Measurements from ENCODE around the gene IPO8.
"Not testable (repeated sequence)": the region's sequence is repeated elsewhere in the genome, so short reads cannot be mapped to it uniquely, and the experiment has no call there.

IPO8 gene

GRCh38 chr12:30604302-30604701 is 91.4 kb downstream of the IPO8 start:
- H3K4me3 Mint-ChIP-seq, H3K36me3 Mint-ChIP-seq, DNase-seq, H3K4me1 Mint-ChIP-seq, CTCF ChIA-PET, H3K27me3 Mint-ChIP-seq, H3K27ac Mint-ChIP-seq: not testable (repeated sequence)
- H3K9me3 Mint-ChIP-seq, result peaks cover 14% of the 10 kb centered on the region

- H3K36me3 Mint-ChIP-seq, result no peaks in the 10 kb centered on the region
- H3K27me3 Mint-ChIP-seq, result no peaks in the 10 kb centered on the region
- DNase-seq, result no peak
- H3K4me3 Mint-ChIP-seq, result no peak overlapping the region
- CTCF ChIA-PET, result no interaction called here
- H3K9me3 Mint-ChIP-seq, result peaks cover 11% of the 10 kb centered on the region
- H3K27ac Mint-ChIP-seq, result no peak overlapping the region
- no peaks in the 10 kb centered on the region for H3K4me1 Mint-ChIP-seq
Measured at GRCh38 chr12:30603129-30603528, 92.5 kb downstream of the IPO8 start.

- H3K9me3 Mint-ChIP-seq, result peaks cover 11% of the 10 kb centered on the region
- H3K27me3 Mint-ChIP-seq, result no peaks in the 10 kb centered on the region
- H3K4me1 Mint-ChIP-seq, result no peaks in the 10 kb centered on the region
- CTCF ChIA-PET, result no interaction called here
- H3K27ac Mint-ChIP-seq, result no peak overlapping the region
- H3K36me3 Mint-ChIP-seq, result no peaks in the 10 kb centered on the region
- no peak overlapping the region for H3K4me3 Mint-ChIP-seq
- no peak for DNase-seq
Measured at GRCh38 chr12:30602678-30603077, 93.0 kb downstream of the IPO8 start.

GRCh38 chr12:30599608-30600007 is 96.1 kb downstream of the IPO8 start:
- no peak overlapping the region for H3K4me3 Mint-ChIP-seq
- peaks cover 10% of the 10 kb centered on the region for H3K9me3 Mint-ChIP-seq
- CTCF ChIA-PET, result no interaction called here
- DNase-seq, result no peak
- no peaks in the 10 kb centered on the region for H3K36me3 Mint-ChIP-seq
- no peaks in the 10 kb centered on the region for H3K4me1 Mint-ChIP-seq
- H3K27me3 Mint-ChIP-seq, result no peaks in the 10 kb centered on the region
- H3K27ac Mint-ChIP-seq, result no peak overlapping the region

- H3K4me3 Mint-ChIP-seq, result no peak overlapping the region
- no peaks in the 10 kb centered on the region for H3K4me1 Mint-ChIP-seq
- H3K27me3 Mint-ChIP-seq, result no peaks in the 10 kb centered on the region
- no peak for DNase-seq
- CTCF ChIA-PET, result no interaction called here
- H3K27ac Mint-ChIP-seq, result no peak overlapping the region
- no peaks in the 10 kb centered on the region for H3K36me3 Mint-ChIP-seq
- peaks cover 10% of the 10 kb centered on the region for H3K9me3 Mint-ChIP-seq
Measured at GRCh38 chr12:30598889-30599288, 96.8 kb downstream of the IPO8 start.

DNA sequence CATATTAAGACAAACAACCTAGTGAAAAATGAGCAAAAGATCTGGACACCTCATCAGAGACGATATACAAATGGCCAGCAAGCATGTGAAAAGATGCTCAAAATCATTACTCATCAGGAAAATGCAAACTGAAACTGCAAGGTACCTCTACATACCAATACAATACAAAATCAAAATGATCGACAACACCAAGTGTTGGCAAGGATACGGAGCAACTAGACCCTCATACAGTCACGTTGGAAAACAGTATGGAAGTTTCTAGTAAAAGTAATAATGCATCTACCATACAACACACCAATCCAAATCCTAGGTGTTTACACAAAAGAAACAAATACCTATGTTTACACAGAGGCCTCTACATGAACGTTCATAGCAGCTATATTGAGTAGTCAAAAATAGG is 99.9 kb downstream of the IPO8 start:
- Mint-ChIP-seq H3K9me3 (no peaks in the 10 kb centered on the region), H3K27ac (no peak overlapping the region), H3K4me1 (no peaks in the 10 kb centered on the region), H3K36me3 (no peaks in the 10 kb centered on the region), H3K4me3 (no peak overlapping the region), H3K27me3 (no peaks in the 10 kb centered on the region)
- CTCF ChIA-PET, result no interaction called here
- no peak for DNase-seq

DNA sequence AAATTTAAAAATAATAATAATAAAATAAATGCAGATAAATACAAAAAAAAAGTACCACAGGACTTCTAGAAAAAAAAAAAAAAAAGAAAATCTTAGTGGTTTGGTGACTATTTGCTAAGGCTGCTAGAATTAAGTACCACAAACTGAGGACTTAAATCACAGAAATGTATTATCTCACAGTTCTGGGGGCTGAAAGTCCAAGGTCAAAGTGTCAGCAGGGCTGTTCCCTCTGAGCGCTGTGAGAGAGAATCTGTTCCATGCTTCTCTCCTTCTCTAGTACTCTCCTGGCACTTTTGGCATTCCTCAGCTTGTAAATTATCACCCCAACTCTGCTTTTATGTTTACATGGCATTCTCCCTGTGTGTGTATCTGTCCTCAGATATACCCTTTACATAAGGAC is 101.2 kb downstream of the IPO8 start:
- DNase-seq, result no peak
- Mint-ChIP-seq H3K36me3 (no peaks in the 10 kb centered on the region), H3K9me3 (no peaks in the 10 kb centered on the region), H3K4me1 (no peaks in the 10 kb centered on the region), H3K27ac (no peak overlapping the region), H3K4me3 (no peak overlapping the region), H3K27me3 (no peaks in the 10 kb centered on the region)
- CTCF ChIA-PET, result no interaction called here

GRCh38 chr12:30588572-30588971 is 107.1 kb downstream of the IPO8 start:
- H3K27ac Mint-ChIP-seq, CTCF ChIA-PET, H3K36me3 Mint-ChIP-seq, H3K27me3 Mint-ChIP-seq, H3K9me3 Mint-ChIP-seq, H3K4me1 Mint-ChIP-seq, DNase-seq, H3K4me3 Mint-ChIP-seq: not testable (repeated sequence)

- no peak overlapping the region for H3K4me3 Mint-ChIP-seq
- no peaks in the 10 kb centered on the region for H3K9me3 Mint-ChIP-seq
- no peaks in the 10 kb centered on the region for H3K4me1 Mint-ChIP-seq
- CTCF ChIA-PET, result no interaction called here
- H3K36me3 Mint-ChIP-seq, result no peaks in the 10 kb centered on the region
- H3K27me3 Mint-ChIP-seq, result no peaks in the 10 kb centered on the region
- H3K27ac Mint-ChIP-seq, result no peak overlapping the region
- DNase-seq, result no peak
Measured at GRCh38 chr12:30587782-30588181, 107.9 kb downstream of the IPO8 start.

DNA sequence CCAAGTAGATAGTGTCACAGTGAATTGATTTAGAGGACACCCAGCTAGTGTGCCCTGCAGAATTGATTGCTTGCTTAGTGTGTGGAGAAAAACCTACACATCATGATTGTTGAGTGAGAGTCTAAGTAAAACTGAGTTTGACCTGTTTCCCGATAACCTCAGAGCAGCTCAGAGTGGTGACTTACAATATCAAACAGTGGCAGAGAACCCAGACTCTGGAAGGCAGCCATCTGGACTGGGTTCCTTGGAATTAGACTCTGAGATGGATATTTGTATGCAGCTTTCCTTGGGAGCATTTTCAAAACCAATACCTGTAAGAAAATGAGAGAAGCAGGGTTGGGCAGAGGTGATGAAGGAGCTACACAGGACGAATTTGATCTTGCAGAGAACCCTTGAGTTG is 109.8 kb downstream of the IPO8 start:
- CTCF ChIA-PET, result no interaction called here
- Mint-ChIP-seq H3K4me1 (no peaks in the 10 kb centered on the region), H3K4me3 (no peak overlapping the region), H3K36me3 (no peaks in the 10 kb centered on the region), H3K27me3 (no peaks in the 10 kb centered on the region), H3K27ac (no peak overlapping the region), H3K9me3 (no peaks in the 10 kb centered on the region)
- no peak for DNase-seq

- no peaks in the 10 kb centered on the region for H3K27me3 Mint-ChIP-seq
- no peak for DNase-seq
- no peaks in the 10 kb centered on the region for H3K9me3 Mint-ChIP-seq
- H3K4me1 Mint-ChIP-seq, result no peaks in the 10 kb centered on the region
- CTCF ChIA-PET, result no interaction called here
- no peaks in the 10 kb centered on the region for H3K36me3 Mint-ChIP-seq
- no peak overlapping the region for H3K27ac Mint-ChIP-seq
- H3K4me3 Mint-ChIP-seq, result no peak overlapping the region
Measured at GRCh38 chr12:30582943-30583342, 112.7 kb downstream of the IPO8 start.

GRCh38 chr12:30580344-30580743 is 115.3 kb downstream of the IPO8 start:
- H3K4me3 Mint-ChIP-seq, result no peak overlapping the region

More at GRCh38 chr12:30580344-30580743, 115.3 kb downstream of the IPO8 start:
- Mint-ChIP-seq H3K9me3 (no peaks in the 10 kb centered on the region), H3K4me1 (no peaks in the 10 kb centered on the region), H3K27me3 (no peaks in the 10 kb centered on the region), H3K27ac (no peak overlapping the region), H3K36me3 (no peaks in the 10 kb centered on the region)
- DNase-seq, result no peak
- CTCF ChIA-PET, result no interaction called here

All from activated naive CD4-positive, alpha-beta T cell treated with anti-CD3 and anti-CD28 coated beads, Interleukin-2, amount 10 ng/mL, durations not matched to agents 7 days and 5 days (primary cell).